ENCODE results near the gene SEC31A.

GRCh38 chr4:82797040-82797404 lies 93.9 kb downstream of the SEC31A start:
- TF ChIP-seq CTCF (IDR thresholded peaks at IDR 0.05; ENCODE audit: low read length) (no peak), EZH2phosphoT487 (IDR thresholded peaks at IDR 0.05; ENCODE audit: low read length) (no peak), EZH2 (optimal IDR thresholded peaks at IDR 0.05; ENCODE audit: low read depth, low read length) (no peak)
